GM19239 (cell line): Measurements from ENCODE around the gene DRAM2.
"Not testable (repeated sequence)": the region's sequence is repeated elsewhere in the genome, so short reads cannot be mapped to it uniquely, and the experiment has no call there.

Experiments used
- DNase-seq: peaks from one replicate; pipeline ENCODE4 v3.0.0; 2011; ENCODE audit warnings: low spot score; ENCODE audit not compliant: insufficient read length
- FAIRE-seq: peaks from 2 replicates; lab custom pipeline; 2011; peaks lifted over from hg19 to GRCh38; lab: Jason Lieb, UNC

The DRAM2 gene

GRCh38 chr1:111145963-111146768, 6.3 kb upstream of the DRAM2 start:
- FAIRE-seq (peak; percentile 71), DNase-seq (no peak)

GRCh38 chr1:111145542-111145941, 5.6 kb upstream of the DRAM2 start:
- peak; percentile 57 for FAIRE-seq
- no peak for DNase-seq

GRCh38 chr1:111142356-111142975, 2.6 kb upstream of the DRAM2 start:
- no peak for DNase-seq
- FAIRE-seq = peak; percentile 65

- DNase-seq = no peak
- FAIRE-seq = peak; percentile 89
Observed at GRCh38 chr1:111141245-111142220, 1.6 kb upstream of the DRAM2 start.

- DNase-seq = no peak
- no peak for FAIRE-seq
Observed at GRCh38 chr1:111140680-111140967, 731 bp upstream of the DRAM2 start.

GRCh38 chr1:111139324-111139955, 453 bp downstream of the DRAM2 start:
- no peak for DNase-seq
- FAIRE-seq = peak; percentile 90

GRCh38 chr1:111133866-111134265, 6.0 kb downstream of the DRAM2 start:
- DNase-seq (no peak), FAIRE-seq (peak; percentile 70)

- FAIRE-seq (peak; percentile 77), DNase-seq (no peak)
Observed at GRCh38 chr1:111131693-111132092, 8.2 kb downstream of the DRAM2 start.

GRCh38 chr1:111129376-111129775, 10.5 kb downstream of the DRAM2 start:
- FAIRE-seq (no peak), DNase-seq (no peak)

- DNase-seq = no peak
- peak; percentile 89 for FAIRE-seq
Observed at GRCh38 chr1:111127923-111128643, 11.8 kb downstream of the DRAM2 start.

GRCh38 chr1:111126354-111126753, 13.5 kb downstream of the DRAM2 start:
- FAIRE-seq (no peak), DNase-seq (no peak)

- DNase-seq (no peak), FAIRE-seq (no peak)
Observed at GRCh38 chr1:111116496-111116895, 23.4 kb downstream of the DRAM2 start.

GRCh38 chr1:111110197-111110899, 29.5 kb downstream of the DRAM2 start:
- no peak for DNase-seq

GRCh38 chr1:111104981-111105380, 34.9 kb downstream of the DRAM2 start:
- FAIRE-seq (no peak), DNase-seq (no peak)

More at GRCh38 chr1:111110197-111110899, 29.5 kb downstream of the DRAM2 start:
- FAIRE-seq = no peak

GRCh38 chr1:111101854-111102642, 37.8 kb downstream of the DRAM2 start:
- DNase-seq (no peak), FAIRE-seq (no peak)

- no peak for DNase-seq
- no peak for FAIRE-seq
Observed at GRCh38 chr1:111099289-111099688, 40.6 kb downstream of the DRAM2 start.

GRCh38 chr1:111097356-111098099, 42.4 kb downstream of the DRAM2 start:
- no peak for FAIRE-seq

GRCh38 chr1:111095421-111095820, 44.5 kb downstream of the DRAM2 start:
- FAIRE-seq, DNase-seq: not testable (repeated sequence)

More at GRCh38 chr1:111097356-111098099, 42.4 kb downstream of the DRAM2 start:
- no peak for DNase-seq
